ENCODE data around the gene IL9R.

- no peak for TF ChIP-seq CTCF (IDR thresholded peaks at IDR 0.05)
- TF ChIP-seq POLR2A (IDR thresholded peaks at IDR 0.05) = no peak
Measured at GRCh38 chrX:155959018-155959587, 38.4 kb upstream of the IL9R start.

All from Peyer's patch (tissue), 4 donors.